ENCODE data around the gene KRTAP10-12.

The KRTAP10-12 gene

GRCh38 chr21:44713130-44713529 is 16.2 kb downstream of the KRTAP10-12 start:
- no peak for DNase-seq

- no peak for DNase-seq
Measured at GRCh38 chr21:44713846-44714245, 16.9 kb downstream of the KRTAP10-12 start.

- DNase-seq = no peak
Measured at GRCh38 chr21:44714905-44715304, 17.9 kb downstream of the KRTAP10-12 start.

- no peak for DNase-seq
Measured at GRCh38 chr21:44716984-44717383, 20.0 kb downstream of the KRTAP10-12 start.

GRCh38 chr21:44718093-44718492 is 21.1 kb downstream of the KRTAP10-12 start:
- DNase-seq = no peak

- no peak for DNase-seq
Measured at GRCh38 chr21:44718571-44718970, 21.6 kb downstream of the KRTAP10-12 start.

- no peak for DNase-seq
Measured at GRCh38 chr21:44720170-44720569, 23.2 kb downstream of the KRTAP10-12 start.

GRCh38 chr21:44722731-44723130 is 25.8 kb downstream of the KRTAP10-12 start:
- no peak for DNase-seq

GRCh38 chr21:44723177-44724131 is 26.5 kb downstream of the KRTAP10-12 start:
- DNase-seq = no peak

- no peak for DNase-seq
Measured at GRCh38 chr21:44724196-44724595, 27.2 kb downstream of the KRTAP10-12 start.

- DNase-seq = no peak
Measured at GRCh38 chr21:44724926-44725325, 28.0 kb downstream of the KRTAP10-12 start.

GRCh38 chr21:44726826-44727225 is 29.9 kb downstream of the KRTAP10-12 start:
- DNase-seq = no peak

- DNase-seq = no peak
Measured at GRCh38 chr21:44727321-44727720, 30.3 kb downstream of the KRTAP10-12 start.

- DNase-seq = no peak
Measured at GRCh38 chr21:44727757-44728156, 30.8 kb downstream of the KRTAP10-12 start.

GRCh38 chr21:44728716-44729115 is 31.7 kb downstream of the KRTAP10-12 start:
- no peak for DNase-seq

- no peak for DNase-seq
Measured at GRCh38 chr21:44729336-44730027, 32.5 kb downstream of the KRTAP10-12 start.

- DNase-seq = no peak
Measured at GRCh38 chr21:44730028-44730395, 33.0 kb downstream of the KRTAP10-12 start.

- no peak for DNase-seq
Measured at GRCh38 chr21:44730951-44731579, 34.1 kb downstream of the KRTAP10-12 start.

GRCh38 chr21:44732263-44732662 is 35.3 kb downstream of the KRTAP10-12 start:
- no peak for DNase-seq

- no peak for DNase-seq
Measured at GRCh38 chr21:44732956-44733355, 36.0 kb downstream of the KRTAP10-12 start.

GRCh38 chr21:44734026-44734745 is 37.2 kb downstream of the KRTAP10-12 start:
- no peak for DNase-seq

- DNase-seq = no peak
Measured at GRCh38 chr21:44734841-44735240, 37.9 kb downstream of the KRTAP10-12 start.

GRCh38 chr21:44735821-44736220 is 38.8 kb downstream of the KRTAP10-12 start:
- no peak for DNase-seq
